GM18517 (cell line): ENCODE results near the gene FGD6.
"Not testable (repeated sequence)": the region's sequence is repeated elsewhere in the genome, so short reads cannot be mapped to it uniquely, and the experiment has no call there.

Experiments
- ATAC-seq: cut with Tn5 transposase; IDR thresholded peaks from one replicate; pipeline ENCODE4 v1.9.1; 2021; ENCODE audit warnings: mild to moderate bottlenecking, moderate library complexity; ENCODE audit not compliant: unreplicated experiment

FGD6 gene

DNA sequence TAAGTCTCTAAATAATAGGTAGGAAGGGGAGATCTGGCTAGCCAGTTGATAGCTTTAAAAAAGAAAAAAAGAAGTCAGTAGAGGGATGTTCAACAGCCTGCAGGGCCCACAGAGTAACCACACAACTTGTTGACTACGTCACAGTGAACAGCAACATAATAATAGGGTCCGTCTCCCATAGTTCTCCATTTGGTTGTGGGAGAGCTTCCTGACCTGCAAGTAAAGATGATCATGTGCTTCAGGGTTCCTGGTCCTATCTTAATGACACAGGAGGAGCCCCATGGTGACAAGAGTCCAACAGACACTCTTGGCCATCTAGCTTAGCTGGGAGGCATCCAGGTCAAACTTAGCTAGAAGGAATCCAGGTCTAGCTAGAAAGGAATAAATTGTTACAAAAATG lies 36.2 kb downstream of the FGD6 start:
- ATAC-seq: no peak

DNA sequence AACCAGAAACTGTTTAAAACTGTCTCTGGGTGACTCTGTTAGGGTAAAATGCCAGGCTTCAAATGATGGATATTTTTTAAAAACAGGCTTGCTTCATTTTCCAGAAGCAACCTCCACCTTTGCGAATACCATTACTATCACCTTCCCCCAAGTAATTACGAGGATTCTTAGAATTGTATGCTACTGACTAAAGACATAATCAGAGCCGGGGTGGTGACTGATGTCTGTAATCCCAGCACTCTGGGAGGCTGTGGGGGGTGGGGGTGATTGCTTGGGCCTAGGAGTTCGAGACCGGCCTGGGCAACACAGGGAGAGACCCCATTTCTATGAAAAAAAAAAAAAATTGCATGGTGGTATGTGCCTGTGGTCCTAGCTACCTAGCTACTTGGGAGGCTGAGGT lies 38.3 kb downstream of the FGD6 start:
- ATAC-seq: no peak

DNA sequence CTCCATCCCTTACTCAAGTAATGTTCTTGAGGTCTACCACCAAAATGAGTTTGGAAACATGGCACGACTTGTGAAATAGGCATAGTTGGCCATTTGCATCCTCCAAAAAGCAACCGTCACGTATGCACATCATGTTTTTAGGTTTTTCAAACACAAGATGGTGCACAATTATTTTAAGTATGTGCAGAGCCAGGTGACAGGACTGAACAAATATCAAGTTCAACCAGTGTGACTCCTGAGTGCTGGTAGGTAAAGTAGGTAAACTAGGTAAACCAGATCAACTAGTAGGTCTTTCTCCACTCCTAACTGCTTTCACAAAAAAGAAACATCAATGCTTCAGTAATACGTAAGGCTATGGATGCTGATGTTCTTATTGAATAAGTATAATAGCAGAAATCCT lies 39.1 kb downstream of the FGD6 start:
- no peak for ATAC-seq

DNA sequence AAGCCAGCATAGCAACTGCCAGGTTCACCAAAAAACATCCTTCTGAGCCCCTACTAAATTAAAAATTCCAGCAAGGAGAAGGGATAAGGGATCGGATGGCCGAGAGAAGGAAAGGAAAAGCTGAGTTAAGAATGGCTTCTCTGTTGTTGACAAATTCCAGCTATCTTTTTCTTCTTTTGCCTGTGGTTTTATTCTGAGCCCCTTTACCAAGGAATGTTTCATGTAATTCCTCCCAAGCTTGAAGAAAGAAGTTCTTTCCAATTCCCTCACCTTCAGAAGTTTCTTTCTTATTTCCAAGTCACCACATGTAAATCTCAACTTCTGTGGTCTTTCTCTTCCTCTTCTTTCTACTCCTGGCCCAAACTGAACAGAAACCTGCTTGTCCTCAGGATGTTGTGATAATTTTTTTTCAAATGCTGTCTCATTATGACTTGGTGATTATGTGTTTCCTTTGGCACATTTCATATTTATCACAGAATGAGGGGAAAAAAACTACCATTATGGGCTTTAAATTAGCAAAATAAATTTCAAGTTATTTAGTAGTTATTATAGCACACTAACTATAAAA lies 40.0 kb downstream of the FGD6 start:
- no peak for ATAC-seq

DNA sequence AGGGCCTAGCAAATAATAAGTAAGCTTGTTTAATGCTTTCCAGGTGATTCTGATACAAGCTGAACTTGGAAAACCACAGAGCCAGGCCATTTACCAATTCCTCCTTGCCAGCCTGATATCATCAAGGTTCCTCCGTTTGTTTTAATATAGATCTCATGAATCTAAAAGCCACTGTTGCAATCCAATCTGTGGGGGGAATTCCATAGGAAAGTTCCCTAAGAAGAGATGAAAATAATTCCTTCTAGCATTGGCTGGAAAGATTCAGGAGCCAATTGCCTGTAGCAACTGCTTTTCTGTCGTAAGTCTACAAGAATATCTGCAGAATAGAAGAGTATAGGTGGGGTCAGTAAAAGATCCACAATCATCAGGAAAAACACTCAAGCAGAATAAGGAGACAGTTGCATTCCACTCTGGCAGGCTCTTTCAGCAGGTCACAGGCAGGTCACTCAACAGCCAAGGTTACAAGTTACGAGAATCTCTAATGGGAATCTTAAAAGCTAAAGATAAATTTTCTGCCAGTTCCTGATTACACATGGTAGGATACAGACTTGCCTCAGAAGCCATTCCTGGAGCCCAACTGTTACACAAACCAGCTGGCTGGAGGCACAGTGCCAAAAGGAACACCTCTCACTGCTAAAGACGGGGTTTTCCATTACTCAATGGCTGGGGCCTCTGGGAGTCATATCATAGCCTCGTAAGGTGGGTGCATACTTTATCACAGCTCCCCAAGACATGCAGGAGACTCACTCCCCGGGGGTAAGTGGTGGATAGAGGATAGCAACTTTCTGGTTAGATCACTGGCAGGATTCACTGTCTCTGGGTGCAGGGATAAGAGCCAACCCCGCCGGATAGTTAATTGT lies 43.6 kb downstream of the FGD6 start:
- no peak for ATAC-seq

DNA sequence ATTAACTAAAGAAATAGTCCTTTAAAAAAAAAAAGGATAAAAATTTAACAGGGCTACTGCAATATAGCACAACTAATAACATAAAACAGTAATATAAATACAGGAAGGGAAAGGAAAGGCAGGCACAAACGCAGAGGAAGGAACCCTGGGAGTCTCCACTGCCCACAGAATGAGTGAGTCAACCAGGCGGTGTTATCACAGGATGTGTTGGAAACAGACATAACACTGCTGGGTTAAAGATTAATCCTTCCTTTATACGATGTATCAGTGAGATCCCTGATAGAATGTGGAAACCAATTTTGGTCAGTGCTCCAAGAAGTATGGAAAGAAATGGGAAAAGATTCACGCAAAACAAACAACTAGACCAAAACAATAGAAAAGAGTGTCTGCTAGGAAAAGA lies 47.9 kb downstream of the FGD6 start:
- ATAC-seq: no peak

DNA sequence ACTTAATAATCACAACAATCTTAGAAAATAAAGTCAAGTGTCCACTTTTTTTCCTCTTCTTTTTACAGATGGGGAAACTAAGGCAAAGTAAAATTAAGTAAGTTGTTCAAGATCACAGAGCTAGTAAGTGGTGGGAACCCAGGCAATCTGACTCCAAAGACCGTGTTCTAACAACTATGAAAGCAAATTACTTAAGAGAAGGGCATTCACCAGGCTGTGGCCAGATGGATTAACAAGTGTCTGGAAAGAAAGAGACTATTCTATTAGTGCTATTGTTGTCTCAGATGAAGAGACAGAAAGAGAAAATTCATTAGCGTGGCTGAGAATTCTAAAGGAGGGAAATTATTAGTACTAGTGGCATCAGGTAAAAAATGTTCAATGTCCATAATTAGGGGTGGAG lies 48.5 kb downstream of the FGD6 start:
- no peak for ATAC-seq

DNA sequence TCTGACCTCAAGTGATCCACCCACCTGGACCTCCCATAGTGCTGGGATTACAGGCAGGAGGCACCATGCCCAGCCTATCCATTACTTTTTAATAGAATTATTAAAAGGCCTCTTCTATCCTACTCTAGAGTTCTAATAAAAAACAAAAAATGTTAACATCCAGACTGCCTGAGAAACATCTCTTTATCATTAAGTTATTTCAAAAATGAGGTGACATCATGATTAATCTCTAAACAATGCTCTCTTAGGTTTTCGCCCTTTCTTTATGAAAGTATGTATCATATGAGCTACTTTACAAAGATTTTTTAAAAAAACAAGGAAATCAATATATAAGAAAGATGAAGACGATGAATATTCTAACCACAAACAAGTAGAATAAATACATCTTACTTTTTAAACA lies 52.6 kb downstream of the FGD6 start:
- no peak for ATAC-seq

DNA sequence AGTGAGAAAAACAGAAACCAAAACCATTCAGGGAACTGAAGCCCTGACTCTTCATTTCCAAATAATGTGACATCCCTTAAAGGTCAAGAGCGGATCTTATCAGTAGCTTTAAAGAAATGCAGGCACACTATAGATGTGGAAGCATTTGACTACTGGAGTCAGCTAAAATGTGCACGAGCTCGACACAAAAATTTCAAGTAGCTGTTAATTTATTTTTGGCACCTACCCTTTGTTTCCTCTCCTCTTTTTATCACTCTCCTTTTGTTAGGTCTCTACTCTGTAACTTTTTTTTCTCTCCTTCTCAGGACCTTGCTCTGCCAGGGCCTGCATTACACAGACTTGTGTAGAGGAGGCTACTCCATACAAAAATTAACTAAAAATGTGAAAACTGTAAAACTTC lies 58.3 kb downstream of the FGD6 start:
- no peak for ATAC-seq

DNA sequence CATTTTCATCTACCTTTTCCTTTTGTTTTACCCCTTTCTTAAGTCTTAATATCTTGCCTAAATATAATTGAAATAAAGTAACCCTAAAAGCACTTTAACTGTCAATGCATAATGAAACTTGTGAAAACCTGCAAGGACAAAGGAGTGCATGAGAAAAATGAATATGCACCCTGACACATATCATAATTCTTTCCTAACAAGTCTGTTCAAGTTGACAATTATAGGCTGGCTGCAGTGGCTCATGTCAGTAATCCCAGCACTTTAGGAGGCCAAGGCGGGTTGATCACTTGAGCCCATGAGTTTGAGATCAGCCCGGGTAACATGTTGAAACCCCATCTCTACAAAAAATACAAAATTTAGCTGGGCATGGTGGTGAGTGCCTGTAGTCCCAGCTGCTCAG lies 65.4 kb downstream of the FGD6 start:
- no peak for ATAC-seq

DNA sequence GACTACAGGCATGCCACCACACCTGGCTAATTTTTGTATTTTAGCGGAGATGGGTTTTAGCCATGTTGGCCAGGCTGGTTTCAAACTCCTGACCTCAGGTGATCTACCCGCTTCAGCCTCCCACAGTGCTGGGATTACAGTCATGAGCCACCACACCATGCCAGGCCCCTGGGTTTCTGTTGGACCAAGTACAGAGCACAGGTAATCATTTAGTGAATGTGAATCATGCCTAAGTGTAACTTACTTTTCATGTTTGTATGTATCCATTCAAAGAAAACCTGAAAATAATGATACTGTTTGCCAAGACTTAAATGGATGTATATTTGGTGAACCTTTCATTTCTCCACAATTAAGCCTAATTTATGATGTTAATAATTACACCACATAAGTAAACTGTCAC lies 65.9 kb downstream of the FGD6 start:
- ATAC-seq: no peak

DNA sequence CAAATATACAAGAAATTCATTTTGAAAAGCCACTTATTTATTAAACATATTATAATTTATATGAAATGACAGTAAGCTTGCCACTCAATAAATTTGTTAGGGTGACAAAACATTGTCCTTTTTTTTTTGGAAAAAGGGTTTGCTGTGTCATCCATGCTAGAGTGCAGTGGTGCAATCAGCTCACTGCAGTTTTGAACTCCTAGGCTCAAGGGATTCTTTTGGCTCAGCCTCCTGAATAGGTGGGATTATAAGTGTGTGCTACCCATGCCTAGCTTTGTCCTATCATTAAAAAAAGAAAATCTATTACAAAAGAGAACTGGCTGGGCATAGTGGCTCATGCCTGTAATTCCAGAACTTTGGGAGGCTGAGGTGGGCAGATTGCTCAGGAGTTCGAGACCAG lies 66.8 kb downstream of the FGD6 start:
- ATAC-seq: no peak

DNA sequence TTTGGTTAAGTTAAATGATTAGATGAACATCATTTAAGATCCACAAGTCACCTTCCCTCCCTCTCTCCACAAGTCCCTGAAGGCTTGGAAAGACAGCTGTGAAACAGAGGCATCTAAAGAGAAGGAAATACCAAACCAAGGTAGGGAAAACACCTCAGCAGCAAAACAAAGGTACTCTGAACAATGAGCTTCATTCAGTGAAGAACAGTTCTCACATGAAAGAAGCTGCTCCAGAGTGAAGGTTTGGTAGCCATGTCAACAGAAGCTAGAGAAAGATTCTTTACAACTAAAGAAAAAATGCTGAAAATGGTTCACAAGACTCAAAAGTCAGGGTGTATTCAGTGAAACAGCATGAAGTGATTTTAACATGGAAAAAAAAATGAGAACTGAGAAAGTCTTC lies 69.4 kb downstream of the FGD6 start:
- ATAC-seq: no peak

DNA sequence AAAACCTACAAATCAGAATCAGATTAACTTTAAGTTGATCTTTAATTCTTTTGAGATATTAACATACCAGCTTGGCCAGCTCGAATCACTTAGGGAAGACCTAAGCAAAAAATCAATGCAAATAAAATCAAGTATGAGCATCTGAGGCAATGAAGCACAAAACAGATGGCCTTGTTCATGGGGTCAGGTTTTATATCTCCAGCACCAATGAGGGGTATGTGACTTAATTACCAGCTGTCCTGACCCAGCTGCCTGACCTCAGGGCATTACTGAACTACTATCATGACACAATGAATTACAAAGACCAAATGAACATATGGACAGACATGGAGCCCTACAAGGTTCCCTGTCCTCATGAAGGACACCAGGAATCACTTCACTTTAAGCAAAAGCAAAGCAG lies 70.5 kb downstream of the FGD6 start:
- no peak for ATAC-seq

DNA sequence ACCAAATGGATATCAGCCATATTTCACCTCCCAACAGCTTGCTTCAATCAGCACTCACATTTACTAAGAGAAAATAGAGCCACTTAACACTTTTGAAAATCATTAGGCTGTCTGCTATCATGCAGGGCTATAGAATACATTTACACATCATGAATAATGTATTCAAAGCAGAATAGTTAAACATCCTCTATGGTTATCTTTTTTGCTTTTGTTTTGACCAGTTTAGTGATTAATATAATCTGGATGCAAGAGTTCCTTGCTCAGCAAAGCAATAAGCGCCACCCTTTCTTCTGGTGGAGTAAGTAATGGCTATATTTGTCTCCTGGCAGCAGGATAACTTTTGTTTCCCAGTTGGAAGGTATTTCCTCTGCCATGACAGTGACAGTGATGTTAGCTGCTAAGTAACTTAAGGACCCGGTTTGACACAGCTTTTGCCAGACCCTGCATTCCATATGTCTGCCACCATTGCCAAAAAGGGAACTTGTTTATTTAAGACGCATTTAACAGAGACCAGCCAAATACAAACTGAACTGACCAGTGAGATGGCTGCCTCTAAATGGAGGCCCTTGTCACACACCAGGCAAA lies 73.6 kb downstream of the FGD6 start:
- no peak for ATAC-seq

DNA sequence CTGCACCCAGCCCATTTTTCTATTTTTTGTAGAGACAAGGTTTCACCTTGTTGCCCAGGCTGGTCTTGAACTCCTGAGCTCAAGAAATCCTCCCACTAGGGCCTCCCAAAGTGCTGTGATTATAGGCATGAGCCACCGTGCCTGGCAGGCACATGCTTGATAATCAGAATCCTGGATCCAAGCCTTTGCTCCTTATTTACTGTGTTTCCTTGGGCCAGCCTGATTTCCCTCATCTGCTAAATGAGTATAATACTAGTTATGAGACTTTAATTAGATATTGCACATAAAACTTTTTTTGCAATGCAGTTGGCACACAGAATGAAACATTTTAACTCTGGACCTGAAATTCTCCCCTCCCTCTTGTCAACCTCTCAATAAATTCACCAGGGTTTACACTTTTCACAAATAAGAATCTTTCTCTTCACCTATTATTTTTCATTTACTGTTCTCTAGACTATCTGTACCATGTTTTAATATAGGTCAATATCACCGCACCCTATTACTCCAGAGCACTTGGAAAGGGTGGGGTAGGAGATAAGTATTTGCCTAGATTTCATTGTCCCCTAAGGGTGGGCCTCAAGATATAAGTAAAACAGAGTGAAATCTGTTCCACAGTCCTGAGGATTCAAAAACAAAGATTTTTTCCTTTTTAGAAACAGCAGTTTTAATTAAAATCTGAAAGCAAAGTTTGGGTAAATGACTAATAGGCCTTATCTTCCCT lies 74.7 kb downstream of the FGD6 start:
- ATAC-seq: no peak

DNA sequence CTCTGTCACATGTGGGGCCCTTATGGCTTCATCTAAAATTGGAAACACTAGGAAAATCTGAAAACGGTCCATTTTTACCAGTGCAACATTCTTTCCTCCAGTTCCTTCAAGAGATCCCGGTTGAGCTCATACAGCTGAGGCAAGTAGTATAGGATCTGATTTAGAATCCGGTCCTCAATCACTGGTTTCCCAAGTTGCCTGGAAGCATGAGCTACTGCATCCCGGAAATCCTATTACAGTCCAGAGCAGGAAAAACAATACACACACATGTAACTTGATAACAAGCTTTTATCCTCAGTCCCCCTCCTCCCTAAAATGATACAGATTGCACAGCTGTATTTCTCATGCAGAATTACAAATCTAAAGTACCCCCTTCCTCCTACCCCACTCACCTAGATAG lies 76.0 kb downstream of the FGD6 start:
- no peak for ATAC-seq

DNA sequence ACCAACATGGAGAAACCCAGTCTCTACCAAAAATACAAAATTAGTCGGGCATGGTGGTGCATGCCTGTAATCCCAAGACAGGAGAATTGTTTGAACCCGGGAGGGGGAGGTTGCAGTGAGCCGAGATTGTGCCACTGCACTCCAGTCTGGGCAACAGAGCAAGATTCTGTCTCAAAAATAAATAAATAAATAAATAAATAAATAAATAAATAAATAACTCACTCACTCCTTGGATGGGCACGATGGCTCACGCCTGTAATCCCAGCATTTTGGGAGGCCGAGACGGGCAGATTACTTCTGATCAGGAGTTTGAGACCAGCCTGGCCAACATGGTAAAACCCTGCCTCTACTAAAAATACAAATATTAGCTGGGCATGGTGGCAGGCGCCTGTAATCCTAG lies 79.2 kb downstream of the FGD6 start:
- not testable (repeated sequence) for ATAC-seq

DNA sequence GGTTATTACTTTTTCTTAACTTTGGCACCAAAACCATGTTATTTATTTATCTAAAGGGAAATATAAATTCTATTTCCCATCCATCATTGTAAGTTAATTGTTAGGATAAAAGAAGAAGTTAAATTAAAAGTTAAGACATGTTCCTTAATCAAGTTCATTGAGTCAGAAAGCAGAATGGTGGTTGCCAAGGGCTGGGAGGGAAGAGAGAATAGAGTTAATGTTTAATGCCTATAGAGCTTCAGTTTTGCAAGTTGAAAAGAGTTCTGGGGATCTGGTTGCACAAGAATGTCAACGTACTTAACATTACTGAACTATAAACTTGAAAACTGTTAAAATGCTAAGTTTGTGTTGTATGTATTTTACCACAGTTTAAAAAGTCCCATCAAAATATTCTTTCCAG lies 80.7 kb downstream of the FGD6 start:
- ATAC-seq: no peak

DNA sequence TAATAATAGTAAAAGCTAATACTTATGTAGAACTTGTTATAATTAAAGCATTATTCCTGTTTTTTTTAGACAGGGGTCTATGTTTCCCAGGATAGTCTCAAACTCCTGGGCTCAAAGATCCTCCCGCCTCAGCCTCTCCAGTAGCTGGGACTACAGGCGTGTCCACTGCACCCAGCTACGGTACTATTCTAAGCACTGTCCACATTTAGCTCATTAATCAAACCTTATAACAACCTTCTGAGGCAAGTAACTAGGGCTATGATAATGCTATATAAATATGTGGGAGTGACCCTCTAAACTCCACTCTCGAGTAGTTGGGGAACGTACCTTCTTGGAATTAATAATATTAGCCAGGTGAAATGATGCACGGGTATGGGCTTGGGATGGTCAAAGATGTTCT lies 83.2 kb downstream of the FGD6 start:
- no peak for ATAC-seq

DNA sequence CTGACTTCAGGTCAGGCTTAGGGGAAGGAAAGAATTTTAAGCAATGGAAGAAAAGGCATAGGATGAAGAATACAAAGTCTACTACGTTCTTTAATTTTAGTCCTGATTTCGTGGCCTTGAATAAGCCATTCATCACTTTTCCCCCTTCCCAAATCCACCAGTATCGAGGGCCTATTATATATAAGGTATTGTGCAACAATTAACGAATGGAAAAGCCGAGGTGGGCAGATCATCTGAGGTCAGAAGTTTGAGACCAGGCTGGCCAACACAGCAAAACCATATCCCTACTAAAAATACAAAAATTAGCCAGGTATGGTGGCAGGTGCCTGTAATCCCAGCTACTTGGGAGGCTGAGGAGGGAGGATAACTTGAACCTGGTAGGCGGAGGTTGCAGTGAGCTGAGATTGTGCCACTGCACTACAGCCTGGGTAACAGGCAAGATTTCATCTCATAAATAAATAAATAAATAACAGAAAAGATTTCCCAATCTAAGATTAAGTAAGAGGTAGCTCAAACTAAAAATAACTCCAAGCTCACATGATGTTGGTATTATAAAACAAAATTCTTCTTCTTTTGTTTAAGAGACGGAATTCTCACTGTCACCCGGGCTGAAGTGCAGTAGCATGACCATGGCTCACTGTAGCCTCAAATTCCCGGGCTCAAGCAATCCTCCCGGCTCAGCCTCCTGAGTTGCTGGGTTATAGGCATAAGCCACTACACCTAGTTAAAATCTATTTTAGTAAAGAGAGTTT lies 85.5 kb downstream of the FGD6 start:
- no peak for ATAC-seq
